ENCODE results near the gene PBX2. TPM values are rescaled to one million over a fixed set of nuclear protein-coding genes. Genes with fewer than 3 reads are reported as not detected.

The PBX2 gene
- total and polyA plus RNA-seq, 2 experiments from 2014 or later: 21.6 to 77.5 TPM

DNA sequence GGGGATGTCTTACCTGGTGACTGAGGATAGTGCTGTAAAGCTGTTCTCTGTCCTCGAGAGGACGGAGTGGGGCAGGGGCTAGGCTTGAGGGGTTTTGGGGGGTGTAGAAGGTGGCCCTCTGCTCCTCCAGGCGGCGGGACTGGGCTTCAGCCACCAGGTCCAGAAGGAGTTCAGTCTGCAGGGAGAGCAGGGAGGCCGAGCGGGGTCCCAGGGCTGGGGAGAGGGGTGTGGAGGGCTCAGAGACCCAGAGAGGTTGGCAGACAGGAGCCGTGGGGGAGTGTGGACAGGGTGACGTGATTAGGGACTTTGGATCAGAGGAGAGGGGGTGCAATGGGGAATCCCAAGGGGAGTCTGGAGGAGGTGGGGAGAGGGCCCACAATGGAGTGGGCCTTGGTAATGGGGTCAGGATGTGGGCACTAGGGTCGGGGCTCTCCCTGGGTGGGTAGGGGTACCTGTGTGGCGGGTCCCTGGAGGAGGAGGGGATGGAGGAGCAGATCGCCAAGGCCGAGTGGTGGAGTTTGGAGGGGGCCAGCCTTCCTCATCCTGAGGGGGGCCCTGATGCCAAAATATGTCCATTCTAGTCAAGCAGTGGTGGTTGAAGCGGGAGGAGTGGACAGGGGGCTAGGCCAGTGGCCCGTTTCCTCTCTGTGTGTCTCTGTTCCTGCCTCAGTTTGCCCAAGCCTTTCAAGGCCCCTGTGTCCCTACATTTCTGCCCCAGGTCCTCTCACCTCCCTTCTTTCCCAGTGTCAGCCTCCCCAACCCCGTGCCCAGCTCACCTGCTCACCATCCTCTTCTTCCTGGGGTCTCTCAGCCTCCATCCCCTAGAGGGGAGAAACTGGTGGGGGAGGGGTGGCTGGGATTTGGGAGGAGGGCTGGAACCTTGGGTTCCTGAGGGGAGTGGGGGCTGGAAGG lies 1.9 kb upstream of the PBX2 start:
- no peak for TF ChIP-seq EZH2phosphoT487 (IDR thresholded peaks at IDR 0.05; ENCODE audit: low read depth, severe bottlenecking, unreplicated experiment)
- peak overlapping the region; percentile 41 for H3K4me2 ChIP-seq
- H3K4me3 ChIP-seq: no peak overlapping the region
- H3K27ac ChIP-seq: peak overlapping the region; percentile 97
- H3K4me1 ChIP-seq (ENCODE audit: insufficient read depth): peaks cover 30% of the 10 kb centered on the region
- no peaks in the 10 kb centered on the region for H3K27me3 ChIP-seq
- no peak overlapping the region for H2AFZ ChIP-seq
- H3K9me3 ChIP-seq (ENCODE audit: low read depth): no peaks in the 10 kb centered on the region
- no peaks in the 10 kb centered on the region for H3K36me3 ChIP-seq (replicated peaks; ENCODE audit: insufficient read depth, low read depth)
- peaks cover 32% of the 10 kb centered on the region for H3K79me2 ChIP-seq
- no peaks in the 10 kb centered on the region for H4K20me1 ChIP-seq (ENCODE audit: insufficient read depth, poor library complexity, severe bottlenecking)
- H3K9me2 ChIP-seq (replicated peaks; ENCODE audit: insufficient read depth): no peaks in the 10 kb centered on the region
- DNase-seq (ENCODE audit: low spot score): no peak
- WGBS (ENCODE audit: low lambda C conversion rate, missing lambda C conversion rate): 86% methylated on average over 10 of the region's 15 CpGs

GRCh38 chr6:32190911-32191677 lies 1.1 kb upstream of the PBX2 start:
- TF ChIP-seq EZH2 (IDR thresholded peaks at IDR 0.05; ENCODE audit: borderline replicate concordance): no peak
- no peak for TF ChIP-seq CTCF (IDR thresholded peaks at IDR 0.05; ENCODE audit: poor library complexity)
- no peak for TF ChIP-seq EZH2phosphoT487 (IDR thresholded peaks at IDR 0.05; ENCODE audit: low read depth, severe bottlenecking, unreplicated experiment)
- H3K79me2 ChIP-seq: peaks cover 33% of the 10 kb centered on the region
- H2AFZ ChIP-seq: no peak overlapping the region
- H3K4me2 ChIP-seq: peak overlapping the region; percentile 89
- no peaks in the 10 kb centered on the region for H3K9me2 ChIP-seq (replicated peaks; ENCODE audit: insufficient read depth)
- no peaks in the 10 kb centered on the region for H4K20me1 ChIP-seq (ENCODE audit: insufficient read depth, poor library complexity, severe bottlenecking)
- no peaks in the 10 kb centered on the region for H3K9me3 ChIP-seq (ENCODE audit: low read depth)
- no peaks in the 10 kb centered on the region for H3K36me3 ChIP-seq (replicated peaks; ENCODE audit: insufficient read depth, low read depth)
- WGBS (ENCODE audit: low lambda C conversion rate, missing lambda C conversion rate): 86% methylated on average over 8 of the region's 8 CpGs
- H3K4me3 ChIP-seq: no peak overlapping the region
- no peak for DNase-seq (ENCODE audit: low spot score)
- no peaks in the 10 kb centered on the region for H3K27me3 ChIP-seq
- peaks cover 30% of the 10 kb centered on the region for H3K4me1 ChIP-seq (ENCODE audit: insufficient read depth)
- peak overlapping the region; percentile 97 for H3K27ac ChIP-seq

DNA sequence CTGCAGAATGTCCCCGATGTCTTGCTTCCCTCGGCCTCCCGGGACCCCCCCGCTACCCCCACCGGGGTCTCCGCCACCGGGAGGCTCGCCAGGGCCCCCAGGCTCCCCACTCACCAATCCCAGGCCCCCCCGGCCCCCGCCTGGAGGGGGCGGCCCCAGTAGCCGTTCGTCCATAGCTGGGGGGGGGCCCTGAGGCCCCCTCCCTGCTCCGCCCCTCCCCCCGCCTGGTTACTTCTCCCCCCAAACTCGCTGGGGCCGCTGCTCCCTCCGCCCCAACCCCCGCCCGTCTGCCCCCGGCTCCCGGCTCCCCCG lies 304 bp downstream of the PBX2 start:
- Histone ChIP-seq H3K36me3 (replicated peaks; ENCODE audit: insufficient read depth, low read depth) (no peaks in the 10 kb centered on the region), H3K79me2 (peaks cover 33% of the 10 kb centered on the region), H4K20me1 (ENCODE audit: insufficient read depth, poor library complexity, severe bottlenecking) (no peaks in the 10 kb centered on the region), H3K4me2 (peak overlapping the region; percentile 89), H3K27me3 (no peaks in the 10 kb centered on the region), H3K9me2 (replicated peaks; ENCODE audit: insufficient read depth) (no peaks in the 10 kb centered on the region), H3K4me1 (ENCODE audit: insufficient read depth) (peaks cover 33% of the 10 kb centered on the region), H3K9me3 (ENCODE audit: low read depth) (no peaks in the 10 kb centered on the region), H3K27ac (peak overlapping the region; percentile 97), H3K4me3 (peak overlapping the region; percentile 81), H2AFZ (no peak overlapping the region)
- DNase-seq (ENCODE audit: low spot score): peak; percentile 53
- TF ChIP-seq EZH2phosphoT487 (IDR thresholded peaks at IDR 0.05; ENCODE audit: low read depth, severe bottlenecking, unreplicated experiment) (no peak), CTCF (IDR thresholded peaks at IDR 0.05; ENCODE audit: poor library complexity) (no peak), EZH2 (IDR thresholded peaks at IDR 0.05; ENCODE audit: borderline replicate concordance) (no peak)
- WGBS (ENCODE audit: low lambda C conversion rate, missing lambda C conversion rate): 17% methylated on average over 1 of the region's 23 CpGs

All from hepatocyte (in vitro differentiated cells).